GM10248 (cell line): ENCODE results near the gene MTCH1.

Experiments
- CTCF ChIA-PET: fragments of 300-600 bp; sonication (Branson Sonifier 250); formaldehyde crosslinking; extraction: SDS; loops from one replicate; lab custom pipeline; 2021; ENCODE audit warnings: antibody characterized with exemption; lab: Yijun Ruan, JAX
- POLR2A ChIA-PET: fragments of 350-650 bp; sonication (Branson Sonifier 250); formaldehyde crosslinking; extraction: SDS; loops from one replicate; lab custom pipeline; 2020; ENCODE audit warnings: antibody characterized with exemption; lab: Yijun Ruan, JAX
- DNase-seq: peaks from one replicate; pipeline ENCODE4 v3.0.0; 2012; ENCODE audit errors: extremely low spot score
- TF ChIP-seq, protein P1 (sequence below): IDR thresholded peaks from 2 replicates; pipeline ENCODE4 v1.5.1; 2012; ENCODE audit warnings: mild to moderate bottlenecking, low read depth; ENCODE audit errors: extremely low read depth, missing control alignments, control extremely low read depth

The MTCH1 gene

DNA sequence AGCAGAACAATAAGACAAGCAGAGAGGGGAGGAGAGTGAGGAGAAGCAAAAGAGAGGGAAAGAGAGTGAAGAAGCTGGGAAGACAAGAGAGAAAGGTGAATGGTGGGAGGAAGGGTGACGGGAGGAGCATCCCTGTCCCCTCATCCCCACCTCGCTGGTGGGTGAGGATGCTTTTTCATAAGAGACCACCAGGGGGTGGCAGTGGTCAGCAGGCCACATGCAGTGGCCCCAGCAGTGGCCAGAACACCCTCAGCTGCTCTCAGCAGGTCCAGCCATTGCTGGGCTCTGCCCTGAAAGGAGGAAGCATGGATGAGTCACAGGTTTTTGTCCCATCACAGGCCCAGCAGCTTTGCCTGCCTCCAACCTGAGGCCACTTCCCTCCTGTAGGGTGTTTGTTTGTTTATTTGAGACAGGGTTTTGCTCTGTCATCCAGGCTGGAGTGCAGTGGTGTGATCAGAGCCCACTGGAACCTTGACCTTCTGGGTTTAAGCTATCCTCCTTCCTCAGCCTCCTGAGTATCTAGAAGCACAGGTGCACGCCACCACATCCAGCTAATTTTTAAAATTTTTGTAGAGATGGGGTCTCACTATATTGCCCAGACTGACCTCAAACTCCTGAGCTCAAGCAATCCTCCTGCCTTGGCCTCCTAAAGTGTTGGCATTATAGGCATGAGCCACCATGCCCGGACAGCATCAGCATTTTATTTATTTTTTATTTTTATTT is 43.4 kb upstream of the MTCH1 start:
- TF ChIP-seq, protein P1, sequence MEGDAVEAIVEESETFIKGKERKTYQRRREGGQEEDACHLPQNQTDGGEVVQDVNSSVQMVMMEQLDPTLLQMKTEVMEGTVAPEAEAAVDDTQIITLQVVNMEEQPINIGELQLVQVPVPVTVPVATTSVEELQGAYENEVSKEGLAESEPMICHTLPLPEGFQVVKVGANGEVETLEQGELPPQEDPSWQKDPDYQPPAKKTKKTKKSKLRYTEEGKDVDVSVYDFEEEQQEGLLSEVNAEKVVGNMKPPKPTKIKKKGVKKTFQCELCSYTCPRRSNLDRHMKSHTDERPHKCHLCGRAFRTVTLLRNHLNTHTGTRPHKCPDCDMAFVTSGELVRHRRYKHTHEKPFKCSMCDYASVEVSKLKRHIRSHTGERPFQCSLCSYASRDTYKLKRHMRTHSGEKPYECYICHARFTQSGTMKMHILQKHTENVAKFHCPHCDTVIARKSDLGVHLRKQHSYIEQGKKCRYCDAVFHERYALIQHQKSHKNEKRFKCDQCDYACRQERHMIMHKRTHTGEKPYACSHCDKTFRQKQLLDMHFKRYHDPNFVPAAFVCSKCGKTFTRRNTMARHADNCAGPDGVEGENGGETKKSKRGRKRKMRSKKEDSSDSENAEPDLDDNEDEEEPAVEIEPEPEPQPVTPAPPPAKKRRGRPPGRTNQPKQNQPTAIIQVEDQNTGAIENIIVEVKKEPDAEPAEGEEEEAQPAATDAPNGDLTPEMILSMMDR = peak; percentile 79
- ChIA-PET CTCF (interaction anchor here (0.6 to 26.1 kb wide), 37 partner anchors 9 to 285 kb away, joined by 3 to 774 read pairs (median 4); partner anchors contain the start of genes MTCH1 and PIM1), POLR2A (interaction anchor here (1.0 kb wide), 1 partner anchor 142 kb away, joined by 4 read pairs; no protein-coding TSS in a partner anchor)
- peak; percentile 73 for DNase-seq

- no peak for DNase-seq
- TF ChIP-seq, protein P1 = no peak
- ChIA-PET POLR2A (interaction anchor here (0.6 kb wide), 1 partner anchor 414 kb away, joined by 4 read pairs; no protein-coding TSS in a partner anchor), CTCF (interaction anchor here (0.6 to 26.1 kb wide), 19 partner anchors 7 to 287 kb away, joined by 3 to 774 read pairs (median 7); partner anchors contain the start of gene PIM1)
These were observed 41.9 kb upstream of the MTCH1 start for GRCh38 chr6:37027811-37028469.

GRCh38 chr6:37027036-37027720 is 41.2 kb upstream of the MTCH1 start:
- no peak for DNase-seq
- ChIA-PET POLR2A (interaction anchor here (0.6 kb wide), 1 partner anchor 414 kb away, joined by 4 read pairs; no protein-coding TSS in a partner anchor), CTCF (interaction anchor here (0.6 to 26.1 kb wide), 13 partner anchors 6 to 268 kb away, joined by 3 to 774 read pairs (median 4); partner anchors contain the start of gene PIM1)
- TF ChIP-seq, protein P1 = no peak

GRCh38 chr6:37025621-37026466 is 39.8 kb upstream of the MTCH1 start:
- POLR2A ChIA-PET = no interaction called here
- CTCF ChIA-PET = interaction anchor here (1.0 to 26.1 kb wide), 10 partner anchors 5 to 260 kb away, joined by 3 to 774 read pairs (median 53); partner anchors contain the start of gene PIM1
- TF ChIP-seq, protein P1 = no peak
- no peak for DNase-seq

DNA sequence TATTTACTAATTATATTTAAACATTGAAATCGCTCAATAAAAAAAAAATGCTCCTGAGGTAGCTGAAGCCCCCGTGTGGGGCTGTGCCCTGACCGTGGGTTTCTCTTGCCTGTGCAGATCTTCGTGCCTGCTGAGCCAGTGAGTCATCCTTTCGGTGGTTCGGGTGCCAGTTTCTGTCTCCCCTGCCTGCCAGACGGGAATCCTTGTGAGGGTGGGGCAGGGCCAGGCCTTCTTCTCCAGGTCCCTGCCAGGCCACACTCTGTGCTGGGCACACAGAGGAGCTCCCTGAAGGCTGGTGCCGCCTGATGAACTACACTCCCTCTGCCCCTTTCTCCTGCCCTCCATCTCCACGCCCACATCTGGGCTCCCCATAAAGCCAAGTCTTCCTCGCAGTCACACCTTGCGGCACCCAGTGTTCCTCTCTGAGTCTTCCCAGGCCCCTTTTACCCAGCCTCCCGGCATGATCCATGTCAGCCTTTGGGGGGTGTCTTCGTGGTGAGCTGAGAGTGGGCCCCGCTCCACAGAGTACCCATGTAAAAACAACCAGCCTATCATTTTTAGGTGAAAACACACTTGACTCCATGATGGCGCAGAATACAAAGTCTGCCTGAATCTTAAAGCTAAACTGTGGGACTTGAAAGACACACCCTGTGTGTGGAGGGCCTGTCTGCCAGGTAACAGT is 38.8 kb upstream of the MTCH1 start:
- ChIA-PET POLR2A (no interaction called here), CTCF (interaction anchor here (1.2 to 26.1 kb wide), 7 partner anchors 8 to 259 kb away, joined by 5 to 774 read pairs (median 101); partner anchors contain the start of gene PIM1)
- TF ChIP-seq, protein P1 = no peak
- no peak for DNase-seq
